ENCODE measurements around the gene SORCS2. TPM values are rescaled to one million over a fixed set of nuclear protein-coding genes. Genes with fewer than 3 reads are reported as not detected.

Gene SORCS2
- total RNA-seq, 1 donor from 2014 or later = 7.1 TPM

DNA sequence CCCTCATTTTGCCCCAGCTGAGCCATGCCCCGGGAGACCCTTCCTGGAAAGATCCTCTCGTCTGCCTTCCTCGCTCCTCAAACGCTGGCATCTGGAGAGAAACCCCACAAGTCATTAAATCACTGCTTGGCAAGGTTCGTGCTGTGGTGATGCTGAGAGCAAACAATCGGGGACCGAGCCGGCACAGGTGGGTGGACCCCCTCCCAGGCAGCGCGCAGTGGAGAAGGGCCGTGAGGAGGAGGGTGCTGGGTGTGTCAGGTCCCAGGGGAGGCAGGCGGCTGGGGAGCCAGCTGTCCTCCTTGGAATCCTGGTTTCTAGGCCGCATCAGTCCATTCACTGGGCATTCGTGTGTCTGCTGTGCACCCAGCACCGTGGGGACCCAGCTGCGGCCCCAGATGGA lies 307.3 kb downstream of the SORCS2 start:
- H3K4me3 Mint-ChIP-seq = no peak overlapping the region
- H3K27me3 Mint-ChIP-seq (ENCODE audit: low read depth) = peaks cover 10% of the 10 kb centered on the region
- H3K4me1 Mint-ChIP-seq = no peaks in the 10 kb centered on the region
- TF ChIP-seq, protein P1, sequence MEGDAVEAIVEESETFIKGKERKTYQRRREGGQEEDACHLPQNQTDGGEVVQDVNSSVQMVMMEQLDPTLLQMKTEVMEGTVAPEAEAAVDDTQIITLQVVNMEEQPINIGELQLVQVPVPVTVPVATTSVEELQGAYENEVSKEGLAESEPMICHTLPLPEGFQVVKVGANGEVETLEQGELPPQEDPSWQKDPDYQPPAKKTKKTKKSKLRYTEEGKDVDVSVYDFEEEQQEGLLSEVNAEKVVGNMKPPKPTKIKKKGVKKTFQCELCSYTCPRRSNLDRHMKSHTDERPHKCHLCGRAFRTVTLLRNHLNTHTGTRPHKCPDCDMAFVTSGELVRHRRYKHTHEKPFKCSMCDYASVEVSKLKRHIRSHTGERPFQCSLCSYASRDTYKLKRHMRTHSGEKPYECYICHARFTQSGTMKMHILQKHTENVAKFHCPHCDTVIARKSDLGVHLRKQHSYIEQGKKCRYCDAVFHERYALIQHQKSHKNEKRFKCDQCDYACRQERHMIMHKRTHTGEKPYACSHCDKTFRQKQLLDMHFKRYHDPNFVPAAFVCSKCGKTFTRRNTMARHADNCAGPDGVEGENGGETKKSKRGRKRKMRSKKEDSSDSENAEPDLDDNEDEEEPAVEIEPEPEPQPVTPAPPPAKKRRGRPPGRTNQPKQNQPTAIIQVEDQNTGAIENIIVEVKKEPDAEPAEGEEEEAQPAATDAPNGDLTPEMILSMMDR (IDR thresholded peaks at IDR 0.05; ENCODE audit: unreplicated experiment) = no peak
- no peaks in the 10 kb centered on the region for H3K36me3 Mint-ChIP-seq
- H3K9me3 Mint-ChIP-seq = no peaks in the 10 kb centered on the region
- no peak for DNase-seq (ENCODE audit: low spot score in 2 of 2, unreplicated experiment in 2 of 2)
- H3K27ac Mint-ChIP-seq = no peak overlapping the region

DNA sequence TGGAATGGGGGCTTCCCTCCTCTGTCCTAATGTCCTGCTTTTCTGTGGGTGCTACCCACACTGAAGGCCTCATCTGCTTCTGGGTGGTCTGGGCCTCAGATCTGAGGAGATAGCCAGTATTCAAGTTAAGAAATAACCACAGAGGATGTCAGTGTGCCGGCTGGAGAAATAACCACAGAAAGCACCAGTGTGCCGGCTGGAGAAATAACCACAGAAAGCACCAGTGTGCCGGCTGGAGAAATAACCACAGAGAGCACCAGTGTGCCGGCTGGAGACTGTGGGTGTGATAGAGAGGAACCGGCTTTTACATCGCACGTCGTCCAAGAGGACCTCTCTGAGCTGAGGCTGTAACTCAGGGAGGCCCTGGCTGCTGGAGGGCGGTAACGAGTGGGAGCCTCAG lies 308.1 kb downstream of the SORCS2 start:
- TF ChIP-seq, protein P1 (IDR thresholded peaks at IDR 0.05; ENCODE audit: unreplicated experiment) = no peak
- Mint-ChIP-seq H3K9me3 (no peaks in the 10 kb centered on the region), H3K36me3 (no peaks in the 10 kb centered on the region), H3K4me3 (no peak overlapping the region), H3K27ac (no peak overlapping the region), H3K4me1 (no peaks in the 10 kb centered on the region), H3K27me3 (ENCODE audit: low read depth) (peaks cover 13% of the 10 kb centered on the region)
- no peak for DNase-seq (ENCODE audit: low spot score in 2 of 2, unreplicated experiment in 2 of 2)

DNA sequence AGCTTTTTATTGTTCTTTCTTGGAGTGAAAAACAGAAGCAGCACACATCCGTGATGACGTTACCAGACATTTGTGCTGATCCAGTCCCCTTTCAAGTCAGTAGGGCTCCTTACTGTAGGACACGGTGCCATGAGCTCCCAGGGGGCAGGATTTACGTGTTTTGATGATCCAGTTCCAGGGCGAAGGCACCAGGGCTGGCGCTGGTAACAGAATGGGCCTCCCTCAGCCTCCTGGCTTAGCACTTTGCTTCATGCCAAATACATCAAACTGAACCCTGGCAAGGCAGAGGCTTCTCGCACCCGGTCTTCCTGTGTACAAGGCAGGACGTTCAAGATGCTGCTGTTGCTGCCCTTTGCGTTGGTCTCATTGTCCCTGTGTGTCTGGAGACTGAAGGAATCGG lies 309.0 kb downstream of the SORCS2 start:
- Mint-ChIP-seq H3K4me3 (no peak overlapping the region), H3K4me1 (no peaks in the 10 kb centered on the region), H3K36me3 (no peaks in the 10 kb centered on the region), H3K27me3 (ENCODE audit: low read depth) (peaks cover 13% of the 10 kb centered on the region), H3K27ac (no peak overlapping the region), H3K9me3 (no peaks in the 10 kb centered on the region)
- TF ChIP-seq, protein P1 (IDR thresholded peaks at IDR 0.05; ENCODE audit: unreplicated experiment) = no peak
- DNase-seq (ENCODE audit: low spot score in 2 of 2, unreplicated experiment in 2 of 2) = no peak

DNA sequence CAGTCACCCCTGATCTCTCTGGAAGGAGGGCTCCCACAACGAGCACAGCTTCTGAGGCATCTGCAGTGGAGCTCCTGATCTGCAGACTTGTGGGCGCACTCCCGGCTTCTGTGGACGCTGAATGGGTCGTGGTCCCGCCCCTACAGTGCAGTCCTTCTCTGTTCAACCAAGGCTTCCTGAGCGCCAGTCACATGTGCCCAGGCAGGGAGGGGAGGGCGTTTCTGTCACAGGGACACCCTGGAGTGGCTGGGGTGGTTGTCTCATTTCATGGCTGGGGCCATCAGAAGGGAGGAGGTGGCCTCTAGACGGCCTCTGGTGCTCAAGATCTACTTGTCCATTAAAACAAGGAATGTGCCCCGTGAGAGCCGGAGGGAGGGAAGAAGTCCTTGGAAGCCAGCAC lies 309.5 kb downstream of the SORCS2 start:
- Mint-ChIP-seq H3K4me3 (no peak overlapping the region), H3K27me3 (ENCODE audit: low read depth) (peaks cover 13% of the 10 kb centered on the region), H3K4me1 (no peaks in the 10 kb centered on the region), H3K27ac (no peak overlapping the region), H3K9me3 (no peaks in the 10 kb centered on the region), H3K36me3 (no peaks in the 10 kb centered on the region)
- TF ChIP-seq, protein P1 (IDR thresholded peaks at IDR 0.05; ENCODE audit: unreplicated experiment) = no peak
- no peak for DNase-seq (ENCODE audit: low spot score in 2 of 2, unreplicated experiment in 2 of 2)

DNA sequence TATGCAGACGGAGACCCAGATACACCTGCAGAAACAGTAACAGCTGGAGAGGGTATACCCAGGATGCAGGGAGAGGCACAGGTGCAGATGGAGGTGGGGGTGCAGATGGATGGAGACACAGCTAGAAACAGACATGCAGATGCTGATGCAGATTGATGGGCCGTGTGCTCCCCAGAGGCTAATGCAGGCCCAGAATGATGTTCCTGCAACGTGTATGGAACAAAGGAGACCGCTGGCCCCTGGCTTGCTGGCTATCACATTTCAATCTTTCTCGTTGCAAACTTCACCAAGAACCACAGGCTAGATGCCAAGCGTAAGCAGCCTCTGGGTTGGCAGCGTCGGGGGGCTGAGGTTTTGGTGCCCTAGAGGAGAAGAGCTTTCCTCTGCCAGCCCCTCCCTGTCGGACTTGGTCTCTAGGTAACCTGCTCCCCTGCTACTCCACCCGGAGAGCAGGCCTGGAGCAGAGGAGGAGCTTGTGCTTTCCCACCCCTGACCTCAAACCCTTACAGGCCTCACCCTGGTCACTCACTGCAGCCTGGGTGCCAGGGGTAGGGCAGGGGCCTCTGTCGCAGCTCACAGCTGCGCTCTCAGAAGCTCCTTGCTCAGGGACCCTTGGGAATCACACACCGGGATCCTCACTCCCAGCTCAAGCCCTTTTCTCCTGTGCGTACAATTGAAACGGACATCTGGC lies 311.4 kb downstream of the SORCS2 start:
- DNase-seq (ENCODE audit: low spot score in 2 of 2, unreplicated experiment in 2 of 2) = no peak
- no peak overlapping the region for H3K4me3 Mint-ChIP-seq
- no peaks in the 10 kb centered on the region for H3K4me1 Mint-ChIP-seq
- TF ChIP-seq, protein P1 (IDR thresholded peaks at IDR 0.05; ENCODE audit: unreplicated experiment) = no peak
- H3K27me3 Mint-ChIP-seq (ENCODE audit: low read depth) = peaks cover 15% of the 10 kb centered on the region
- no peaks in the 10 kb centered on the region for H3K36me3 Mint-ChIP-seq
- no peak overlapping the region for H3K27ac Mint-ChIP-seq
- no peaks in the 10 kb centered on the region for H3K9me3 Mint-ChIP-seq

Data from mesothelial cell of epicardium (in vitro differentiated cells).